WERI-Rb-1 (cell line): ENCODE measurements around the gene NFKBIA.
A peak's percentile ranks its signal among the peaks of the same experiment; 100 is the strongest.

Experiments
- DNase-seq: peaks from one replicate; pipeline ENCODE4 v3.0.0-alpha.2; 2020
- H3K27ac ChIP-seq: fragments of 250-450 bp; sonication (Bioruptor Pico); 2 replicates; pipeline ENCODE4 v1.5.1; 2020; ENCODE audit warnings: mild to moderate bottlenecking, moderate library complexity
- H3K27me3 ChIP-seq: fragments of 250-450 bp; sonication (Bioruptor Pico); 2 replicates; pipeline ENCODE4 v1.5.1; 2021; ENCODE audit warnings: mild to moderate bottlenecking, low read depth, moderate library complexity; ENCODE audit not compliant: insufficient read depth, severe bottlenecking
- H3K36me3 ChIP-seq: fragments of 250-450 bp; sonication (Bioruptor Pico); 2 replicates; pipeline ENCODE4 v1.5.1; 2020; ENCODE audit warnings: mild to moderate bottlenecking, moderate library complexity
- H3K4me3 ChIP-seq: 2 replicates; pipeline ENCODE4 v1.5.1; 2011; ENCODE audit warnings: low read depth, mild to moderate bottlenecking, control low read depth, low read length
- H3K9me3 ChIP-seq: fragments of 250-450 bp; sonication (Bioruptor Pico); 2 replicates; pipeline ENCODE4 v1.5.1; 2021; ENCODE audit warnings: mild to moderate bottlenecking, moderate library complexity; ENCODE audit not compliant: severe bottlenecking
- CTCF ChIP-seq: IDR thresholded peaks from 2 replicates; pipeline ENCODE4 v1.5.1; 2011; ENCODE audit warnings: low read depth, mild to moderate bottlenecking, control low read depth, inconsistent platforms, low read length

The NFKBIA gene

GRCh38 chr14:35412272-35413056, 7.9 kb upstream of the NFKBIA start:
- Histone ChIP-seq H3K4me3 (no peak overlapping the region), H3K27me3 (no peaks in the 10 kb centered on the region), H3K9me3 (no peaks in the 10 kb centered on the region), H3K36me3 (no peaks in the 10 kb centered on the region), H3K27ac (peak overlapping the region; percentile 57)
- no peak for DNase-seq
- TF ChIP-seq CTCF = no peak

GRCh38 chr14:35410858-35411257, 6.3 kb upstream of the NFKBIA start:
- Histone ChIP-seq H3K27ac (no peak overlapping the region), H3K27me3 (no peaks in the 10 kb centered on the region), H3K36me3 (no peaks in the 10 kb centered on the region), H3K9me3 (no peaks in the 10 kb centered on the region), H3K4me3 (no peak overlapping the region)
- TF ChIP-seq CTCF = no peak
- no peak for DNase-seq

GRCh38 chr14:35409595-35409994, 5.0 kb upstream of the NFKBIA start:
- Histone ChIP-seq H3K27me3 (no peaks in the 10 kb centered on the region), H3K9me3 (no peaks in the 10 kb centered on the region), H3K27ac (no peak overlapping the region), H3K36me3 (no peaks in the 10 kb centered on the region), H3K4me3 (no peak overlapping the region)
- TF ChIP-seq CTCF = no peak
- no peak for DNase-seq

GRCh38 chr14:35408026-35408425, 3.5 kb upstream of the NFKBIA start:
- no peaks in the 10 kb centered on the region for H3K9me3 ChIP-seq
- no peak for TF ChIP-seq CTCF
- H3K27ac ChIP-seq = no peak overlapping the region
- no peak overlapping the region for H3K4me3 ChIP-seq
- H3K27me3 ChIP-seq = no peaks in the 10 kb centered on the region
- no peak for DNase-seq
- H3K36me3 ChIP-seq = peaks cover 6% of the 10 kb centered on the region

GRCh38 chr14:35407306-35407630, 2.7 kb upstream of the NFKBIA start:
- no peak for TF ChIP-seq CTCF
- H3K36me3 ChIP-seq = peaks cover 14% of the 10 kb centered on the region
- H3K4me3 ChIP-seq = no peak overlapping the region
- no peaks in the 10 kb centered on the region for H3K9me3 ChIP-seq
- no peaks in the 10 kb centered on the region for H3K27me3 ChIP-seq
- H3K27ac ChIP-seq = no peak overlapping the region
- no peak for DNase-seq
